ENCODE results near the gene ARPP19. TPM values are rescaled to one million over a fixed set of nuclear protein-coding genes. Genes with fewer than 3 reads are reported as not detected.
"Not testable (repeated sequence)": the region's sequence is repeated elsewhere in the genome, so short reads cannot be mapped to it uniquely, and the experiment has no call there.

The ARPP19 gene
- total and polyA plus RNA-seq, 4 donors = 33.3 to 163 (median 92.4) TPM

DNA sequence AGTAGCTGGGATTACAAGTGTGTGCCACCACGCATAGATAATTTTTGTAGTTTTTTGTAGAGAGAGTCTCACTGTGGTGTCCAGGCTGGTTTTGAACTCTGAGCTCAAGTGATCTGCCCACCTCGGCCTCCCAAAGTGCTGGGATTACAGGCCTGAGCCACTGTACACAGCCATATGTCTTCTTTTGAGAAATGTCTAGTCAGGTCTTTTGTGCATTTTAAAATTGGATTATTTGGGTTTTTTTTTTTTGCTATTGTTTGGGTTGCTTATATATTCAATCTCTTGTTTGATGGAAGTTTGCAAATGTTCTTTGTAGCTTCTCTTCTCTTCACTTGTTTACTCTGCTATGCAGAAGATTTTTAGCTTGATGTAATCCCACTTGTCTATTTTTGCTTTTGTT, 6.2 kb upstream of the ARPP19 start:
- no peaks in the 10 kb centered on the region for H3K36me3 ChIP-seq (ENCODE audit: control insufficient read depth in 1 of 2, insufficient read depth in 2 of 2, low read length in 1 of 2)
- 92 to 98% methylated on average over 2 of the region's 2 CpGs for WGBS, 2 donors
- intact Hi-C loops (cut with DNase I) = no loop called here
- no peaks in the 10 kb centered on the region for H3K4me1 ChIP-seq (ENCODE audit: control insufficient read depth in 1 of 2, insufficient read depth in 2 of 2, low read length in 2 of 2)
- no peak for DNase-seq
- no peak overlapping the region for H3K4me3 ChIP-seq (ENCODE audit: low read length in 2 of 2)
- no peaks in the 10 kb centered on the region for H3K9me3 ChIP-seq (ENCODE audit: control insufficient read depth, low read length)
- no peaks in the 10 kb centered on the region for H3K27me3 ChIP-seq (ENCODE audit: control insufficient read depth in 1 of 2, insufficient read depth in 2 of 2, low read length in 1 of 2)
- no peak overlapping the region for H3K27ac ChIP-seq (ENCODE audit: low read depth in 1 of 2, low read length in 2 of 2)
- no peak for ATAC-seq (ENCODE audit: low FRiP score)

GRCh38 chr15:52574623-52575022, 5.8 kb upstream of the ARPP19 start:
- H3K36me3 ChIP-seq (ENCODE audit: control insufficient read depth in 1 of 2, insufficient read depth in 2 of 2, low read length in 1 of 2); H3K9me3 ChIP-seq (ENCODE audit: control insufficient read depth, low read length); intact Hi-C loops (cut with DNase I); ATAC-seq (ENCODE audit: low FRiP score); H3K4me1 ChIP-seq (ENCODE audit: control insufficient read depth in 1 of 2, insufficient read depth in 2 of 2, low read length in 2 of 2); H3K4me3 ChIP-seq (ENCODE audit: low read length in 2 of 2); H3K27me3 ChIP-seq (ENCODE audit: control insufficient read depth in 1 of 2, insufficient read depth in 2 of 2, low read length in 1 of 2); DNase-seq; H3K27ac ChIP-seq (ENCODE audit: low read depth in 1 of 2, low read length in 2 of 2): not testable (repeated sequence)
- WGBS, 2 donors = 93 to 96% methylated on average over 3 of the region's 3 CpGs

DNA sequence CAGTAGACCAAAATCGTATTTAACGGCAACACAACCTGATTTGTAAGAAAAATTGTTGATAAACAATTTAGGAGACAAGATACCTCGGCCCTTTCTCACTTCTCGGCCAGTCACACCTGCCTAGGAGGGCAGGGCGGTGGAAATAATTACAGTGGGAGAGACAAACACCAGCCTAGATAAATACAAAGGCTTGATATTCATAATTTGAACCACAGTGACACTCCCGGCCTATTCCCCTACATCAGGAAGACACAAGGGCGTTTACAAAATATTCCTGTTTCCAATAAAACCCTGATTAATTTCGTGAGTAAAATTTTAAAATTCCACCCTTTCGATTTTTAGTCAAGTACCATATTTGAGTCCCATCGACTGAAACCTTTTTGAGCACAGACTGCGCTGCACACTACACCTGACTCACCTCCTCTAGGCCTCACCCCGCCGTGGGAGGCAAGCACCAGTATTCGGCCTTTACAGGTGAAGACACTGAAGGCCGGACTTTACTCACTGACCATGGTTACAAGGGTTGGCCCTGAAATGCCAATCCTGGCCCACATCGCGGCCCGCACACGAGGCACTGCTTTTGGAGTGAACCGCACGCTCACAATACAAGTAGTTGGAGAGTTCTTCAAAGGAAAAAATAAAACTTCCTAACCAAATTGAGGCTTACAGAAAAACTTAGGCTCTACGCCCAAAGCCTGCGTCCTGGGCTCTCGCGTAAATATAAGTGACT, 794 bp downstream of the ARPP19 start:
- Histone ChIP-seq H3K36me3 (ENCODE audit: control insufficient read depth in 1 of 2, insufficient read depth in 2 of 2, low read length in 1 of 2) (no peaks in the 10 kb centered on the region), H3K4me1 (ENCODE audit: control insufficient read depth in 1 of 2, insufficient read depth in 2 of 2, low read length in 2 of 2) (peaks cover 2 to 5% of the 10 kb centered on the region in 2 donors), H3K4me3 (ENCODE audit: low read length in 2 of 2) (peak overlapping the region; percentile 64 to 90), H3K9me3 (ENCODE audit: control insufficient read depth, low read length) (no peaks in the 10 kb centered on the region), H3K27me3 (ENCODE audit: control insufficient read depth in 1 of 2, insufficient read depth in 2 of 2, low read length in 1 of 2) (no peaks in the 10 kb centered on the region), H3K27ac (ENCODE audit: low read depth in 1 of 2, low read length in 2 of 2) (peak overlapping the region; percentile 76 to 79)
- ATAC-seq (ENCODE audit: low FRiP score) = peak; percentile 34
- peak in 1 of 2 donors; percentile 74 for DNase-seq
- 5 to 7% methylated on average over 25 of the region's 25 CpGs for WGBS, 2 donors
- intact Hi-C loops (cut with DNase I) = loop anchor here in 1 of 2 donors (5.0 to 10.0 kb wide), 3 partner anchors 41 to 313 kb away; partner anchors contain the start of genes ATOSA and MYO5A

GRCh38 chr15:52566889-52567288, 1.9 kb downstream of the ARPP19 start:
- 65 to 72% methylated on average over 4 of the region's 4 CpGs for WGBS, 2 donors
- Histone ChIP-seq H3K27me3 (ENCODE audit: control insufficient read depth in 1 of 2, insufficient read depth in 2 of 2, low read length in 1 of 2) (no peaks in the 10 kb centered on the region), H3K4me1 (ENCODE audit: control insufficient read depth in 1 of 2, insufficient read depth in 2 of 2, low read length in 2 of 2) (peaks cover 2 to 5% of the 10 kb centered on the region in 2 donors), H3K27ac (ENCODE audit: low read depth in 1 of 2, low read length in 2 of 2) (no peak overlapping the region), H3K9me3 (ENCODE audit: control insufficient read depth, low read length) (no peaks in the 10 kb centered on the region), H3K4me3 (ENCODE audit: low read length in 2 of 2) (no peak overlapping the region), H3K36me3 (ENCODE audit: control insufficient read depth in 1 of 2, insufficient read depth in 2 of 2, low read length in 1 of 2) (no peaks in the 10 kb centered on the region)
- intact Hi-C loops (cut with DNase I) = loop anchor here in 1 of 2 donors (5.0 to 10.0 kb wide), 3 partner anchors 40 to 312 kb away; partner anchors contain the start of genes ATOSA and MYO5A
- no peak for ATAC-seq (ENCODE audit: low FRiP score)
- no peak for DNase-seq

DNA sequence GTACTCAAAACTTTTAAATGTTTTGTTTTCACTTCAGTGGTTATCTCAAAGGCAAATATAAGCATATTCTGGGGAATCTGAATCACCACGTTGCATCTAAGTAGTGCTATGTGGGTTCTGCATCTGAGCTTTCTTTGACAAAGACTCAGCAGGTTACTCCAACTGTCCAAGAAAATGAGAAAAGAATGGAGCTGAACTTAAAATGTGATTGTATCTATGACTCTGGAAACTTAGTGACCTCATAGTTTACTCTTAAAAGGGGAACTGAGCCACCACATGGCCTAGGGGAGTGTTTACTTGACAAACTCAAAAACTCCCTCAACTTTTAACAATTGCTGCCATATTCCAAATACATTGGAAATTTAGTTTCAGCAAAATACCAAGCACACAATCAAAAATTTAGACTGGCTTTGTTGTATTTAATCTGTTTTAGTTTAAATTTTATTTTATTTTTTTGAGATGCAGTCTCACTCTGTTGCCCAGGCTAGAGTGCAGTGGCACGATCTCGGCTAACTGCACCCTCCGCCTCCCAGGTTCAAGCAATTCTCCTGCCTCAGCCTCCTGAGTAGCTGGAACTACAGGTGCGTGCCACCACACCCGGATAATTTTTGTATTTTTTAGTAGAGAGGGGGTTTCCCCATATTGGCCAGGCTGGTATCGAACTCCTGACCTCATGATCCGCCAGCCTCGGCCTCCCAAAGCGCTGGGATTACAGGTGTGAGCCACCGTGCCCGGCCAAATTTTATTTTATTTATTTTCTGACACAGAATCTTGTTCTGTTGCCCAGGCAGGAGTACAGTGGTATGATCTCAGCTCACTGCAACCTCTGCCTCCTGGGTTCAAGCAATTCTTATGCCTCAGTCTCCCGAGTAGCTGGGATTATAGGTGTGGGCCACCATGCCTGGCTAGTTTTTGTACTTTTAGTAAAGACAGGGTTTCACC, 3.1 kb downstream of the ARPP19 start:
- intact Hi-C loops (cut with DNase I) = loop anchor here in 1 of 2 donors (5.0 to 10.0 kb wide), 3 partner anchors 38 to 311 kb away; partner anchors contain the start of genes ATOSA and MYO5A

GRCh38 chr15:52563501-52564060, 5.2 kb downstream of the ARPP19 start:
- no peaks in the 10 kb centered on the region for H3K27me3 ChIP-seq (ENCODE audit: control insufficient read depth in 1 of 2, insufficient read depth in 2 of 2, low read length in 1 of 2)
- ATAC-seq (ENCODE audit: low FRiP score) = no peak
- DNase-seq = no peak
- intact Hi-C loops (cut with DNase I) = loop anchor here in 1 of 2 donors (10.0 kb wide), 1 partner anchor 309 kb away; no protein-coding TSS in a partner anchor
- peaks cover 2 to 5% of the 10 kb centered on the region in 2 donors for H3K4me1 ChIP-seq (ENCODE audit: control insufficient read depth in 1 of 2, insufficient read depth in 2 of 2, low read length in 2 of 2)
- no peak overlapping the region for H3K4me3 ChIP-seq (ENCODE audit: low read length in 2 of 2)
- WGBS, 2 donors = 69 to 79% methylated on average over 4 of the region's 4 CpGs
- H3K27ac ChIP-seq (ENCODE audit: low read depth in 1 of 2, low read length in 2 of 2) = no peak overlapping the region
- H3K9me3 ChIP-seq (ENCODE audit: control insufficient read depth, low read length) = no peaks in the 10 kb centered on the region
- H3K36me3 ChIP-seq (ENCODE audit: control insufficient read depth in 1 of 2, insufficient read depth in 2 of 2, low read length in 1 of 2) = no peaks in the 10 kb centered on the region

More for the DNA sequence above, 3.1 kb downstream of the ARPP19 start:
- not testable (repeated sequence) for H3K27ac ChIP-seq (ENCODE audit: low read depth in 1 of 2, low read length in 2 of 2); H3K9me3 ChIP-seq (ENCODE audit: control insufficient read depth, low read length); ATAC-seq (ENCODE audit: low FRiP score); H3K4me3 ChIP-seq (ENCODE audit: low read length in 2 of 2); H3K36me3 ChIP-seq (ENCODE audit: control insufficient read depth in 1 of 2, insufficient read depth in 2 of 2, low read length in 1 of 2); H3K27me3 ChIP-seq (ENCODE audit: control insufficient read depth in 1 of 2, insufficient read depth in 2 of 2, low read length in 1 of 2); DNase-seq; H3K4me1 ChIP-seq (ENCODE audit: control insufficient read depth in 1 of 2, insufficient read depth in 2 of 2, low read length in 2 of 2)
- WGBS, 2 donors = 90% methylated on average over 13 of the region's 13 CpGs

- H3K9me3 ChIP-seq (ENCODE audit: control insufficient read depth, low read length) = no peaks in the 10 kb centered on the region
- H3K4me3 ChIP-seq (ENCODE audit: low read length in 2 of 2) = no peak overlapping the region
- DNase-seq = no peak
- no peak overlapping the region for H3K27ac ChIP-seq (ENCODE audit: low read depth in 1 of 2, low read length in 2 of 2)
- H3K4me1 ChIP-seq (ENCODE audit: control insufficient read depth in 1 of 2, insufficient read depth in 2 of 2, low read length in 2 of 2) = peaks cover 0 to 4% of the 10 kb centered on the region in 2 donors
- no peak for ATAC-seq (ENCODE audit: low FRiP score)
- 67 to 68% methylated on average over 2 of the region's 2 CpGs for WGBS, 2 donors
- H3K36me3 ChIP-seq (ENCODE audit: control insufficient read depth in 1 of 2, insufficient read depth in 2 of 2, low read length in 1 of 2) = no peaks in the 10 kb centered on the region
- intact Hi-C loops (cut with DNase I) = no loop called here
- H3K27me3 ChIP-seq (ENCODE audit: control insufficient read depth in 1 of 2, insufficient read depth in 2 of 2, low read length in 1 of 2) = no peaks in the 10 kb centered on the region
These were observed 9.3 kb downstream of the ARPP19 start for GRCh38 chr15:52559575-52559974.

- H3K4me1 ChIP-seq (ENCODE audit: control insufficient read depth in 1 of 2, insufficient read depth in 2 of 2, low read length in 2 of 2) = peaks cover 0 to 2% of the 10 kb centered on the region in 2 donors
- ATAC-seq (ENCODE audit: low FRiP score) = no peak
- WGBS, 2 donors = 80 to 82% methylated on average over 6 of the region's 6 CpGs
These were observed 9.8 kb downstream of the ARPP19 start for GRCh38 chr15:52559022-52559421.

More at GRCh38 chr15:52559022-52559421, 9.8 kb downstream of the ARPP19 start:
- no peaks in the 10 kb centered on the region for H3K27me3 ChIP-seq (ENCODE audit: control insufficient read depth in 1 of 2, insufficient read depth in 2 of 2, low read length in 1 of 2)
- H3K27ac ChIP-seq (ENCODE audit: low read depth in 1 of 2, low read length in 2 of 2) = no peak overlapping the region
- no peaks in the 10 kb centered on the region for H3K9me3 ChIP-seq (ENCODE audit: control insufficient read depth, low read length)
- DNase-seq = no peak
- intact Hi-C loops (cut with DNase I) = no loop called here
- H3K36me3 ChIP-seq (ENCODE audit: control insufficient read depth in 1 of 2, insufficient read depth in 2 of 2, low read length in 1 of 2) = no peaks in the 10 kb centered on the region
- no peak overlapping the region for H3K4me3 ChIP-seq (ENCODE audit: low read length in 2 of 2)

All from aorta (tissue), 5 donors.